VCaP (cell line): Measurements from ENCODE around the gene GOLGA7B.

Experiments used
- H3K27ac ChIP-seq: fragments of 450-650 bp; 2 replicates; pipeline ENCODE4 v1.5.1; 2017
- CTCF ChIP-seq: fragments of 450-650 bp; conservative IDR thresholded peaks from 2 replicates; pipeline ENCODE4 v1.5.1; 2017; ENCODE audit warnings: mild to moderate bottlenecking, moderate library complexity

Gene GOLGA7B

GRCh38 chr10:97896756-97897358 is 47.2 kb downstream of the GOLGA7B start:
- H3K27ac ChIP-seq, result no peak overlapping the region
- TF ChIP-seq CTCF, result no peak

GRCh38 chr10:97898429-97898828 is 48.8 kb downstream of the GOLGA7B start:
- no peak overlapping the region for H3K27ac ChIP-seq
- TF ChIP-seq CTCF, result no peak

DNA sequence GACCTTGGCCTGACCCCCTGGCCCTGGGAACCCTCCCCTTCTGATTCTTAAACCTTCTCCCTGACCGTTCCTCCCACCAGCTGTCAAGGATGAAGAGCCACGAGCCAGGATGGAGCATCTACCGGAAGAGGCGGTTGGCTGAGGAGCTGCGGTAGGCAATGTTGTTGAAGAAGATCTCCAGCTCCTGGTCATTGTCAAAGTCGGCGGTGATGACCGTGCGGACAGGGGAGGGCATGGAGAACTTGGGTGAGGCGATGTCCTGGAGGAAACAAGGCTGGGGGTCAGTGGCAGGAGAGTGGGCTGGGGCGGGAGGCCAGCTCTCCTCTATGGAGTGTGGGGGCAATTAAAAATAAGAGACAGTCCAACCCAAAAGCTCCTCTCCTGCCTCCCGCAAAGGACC is 51.7 kb downstream of the GOLGA7B start:
- H3K27ac ChIP-seq, result no peak overlapping the region
- no peak for TF ChIP-seq CTCF

- 0 out of 2 replicates have a peak overlapping the region, but pooled peaks have one; percentile 3 for H3K27ac ChIP-seq
- TF ChIP-seq CTCF, result no peak
Measured at GRCh38 chr10:97903128-97904017, 53.7 kb downstream of the GOLGA7B start.

DNA sequence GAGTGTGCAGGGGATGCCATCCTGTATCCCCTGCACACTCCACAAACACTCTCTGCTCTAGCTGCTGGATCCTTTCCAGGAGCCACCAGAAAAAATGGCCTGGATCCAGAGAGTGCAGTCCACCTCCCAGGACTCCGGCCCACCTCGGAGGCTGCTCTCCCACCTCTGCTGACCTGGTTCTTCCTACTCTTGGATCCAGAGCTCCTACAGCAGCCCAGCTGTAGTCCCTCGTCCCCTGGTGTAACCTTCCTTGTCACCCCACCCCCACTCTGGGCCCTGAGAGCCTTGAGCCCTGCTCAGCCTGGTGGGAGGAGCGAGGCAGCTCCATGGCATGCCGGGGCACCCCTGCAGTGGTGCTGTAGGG is 54.4 kb downstream of the GOLGA7B start:
- TF ChIP-seq CTCF, result no peak
- no peak overlapping the region for H3K27ac ChIP-seq

DNA sequence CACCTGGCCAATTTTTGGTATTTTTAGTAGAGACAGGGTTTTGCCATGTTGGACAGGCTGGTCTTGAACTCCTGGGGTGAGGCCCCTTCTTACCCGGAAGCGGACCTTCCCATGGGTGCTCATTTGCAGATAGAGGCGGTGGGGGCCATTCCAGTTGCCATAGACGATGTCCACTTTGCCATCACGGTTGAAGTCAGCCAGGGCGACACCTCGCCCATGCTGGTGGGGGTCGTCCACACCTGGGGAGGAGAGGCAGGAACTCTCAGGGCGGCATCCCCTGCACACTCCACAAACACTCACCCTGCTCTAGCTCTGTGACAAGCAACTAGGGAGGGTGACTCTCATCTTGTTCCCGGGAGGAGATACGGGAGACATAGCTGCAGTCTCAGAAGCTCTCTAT is 54.9 kb downstream of the GOLGA7B start:
- no peak for TF ChIP-seq CTCF
- H3K27ac ChIP-seq, result no peak overlapping the region

DNA sequence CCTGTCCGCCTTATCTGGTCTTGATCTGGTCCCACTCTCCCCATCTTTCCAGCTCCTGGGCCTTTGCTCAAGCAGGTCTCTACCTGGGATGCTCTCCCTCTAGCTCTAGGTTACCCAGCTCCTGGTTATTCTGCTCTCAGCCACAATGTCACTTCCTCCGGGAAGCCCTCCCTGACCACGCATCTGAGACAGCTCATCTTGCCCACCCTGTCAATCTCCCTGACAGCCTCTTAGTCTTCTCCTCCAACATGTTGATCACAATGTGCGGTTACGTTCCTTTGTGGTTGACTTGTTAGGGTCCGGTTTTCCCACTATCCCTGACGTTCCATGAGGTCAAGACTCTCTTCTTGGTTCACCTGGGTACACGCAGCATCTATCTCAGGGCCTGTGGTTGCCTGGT is 55.6 kb downstream of the GOLGA7B start:
- TF ChIP-seq CTCF, result no peak

More for the DNA sequence above, 55.6 kb downstream of the GOLGA7B start:
- no peak overlapping the region for H3K27ac ChIP-seq
